D341Med (cell line): Measurements from ENCODE around the gene JADE2.

Experiments used
- DNase-seq: peaks from one replicate; pipeline ENCODE4 v3.0.0; 2012; ENCODE audit warnings: low spot score

JADE2 gene

GRCh38 chr5:134530301-134531077 lies 5.0 kb downstream of the JADE2 start:
- no peak for DNase-seq

- DNase-seq, result no peak
Observed at GRCh38 chr5:134533115-134533815, 7.8 kb downstream of the JADE2 start.

- DNase-seq, result peak; percentile 17
Observed at GRCh38 chr5:134534058-134534725, 8.7 kb downstream of the JADE2 start.

GRCh38 chr5:134534726-134535110 lies 9.2 kb downstream of the JADE2 start:
- DNase-seq, result peak; percentile 41

GRCh38 chr5:134536876-134537275 lies 11.4 kb downstream of the JADE2 start:
- DNase-seq, result no peak

- no peak for DNase-seq
Observed at GRCh38 chr5:134537297-134537696, 11.8 kb downstream of the JADE2 start.

- no peak for DNase-seq
Observed at GRCh38 chr5:134538296-134538695, 12.8 kb downstream of the JADE2 start.

GRCh38 chr5:134539732-134540131 lies 14.3 kb downstream of the JADE2 start:
- DNase-seq, result peak; percentile 10

- DNase-seq, result peak; percentile 47
Observed at GRCh38 chr5:134540747-134541733, 15.6 kb downstream of the JADE2 start.

- DNase-seq, result peak; percentile 28
Observed at GRCh38 chr5:134541736-134542376, 16.4 kb downstream of the JADE2 start.

GRCh38 chr5:134543820-134544614 lies 18.5 kb downstream of the JADE2 start:
- DNase-seq, result no peak

GRCh38 chr5:134545070-134545868 lies 19.8 kb downstream of the JADE2 start:
- no peak for DNase-seq

- DNase-seq, result no peak
Observed at GRCh38 chr5:134547066-134547465, 21.6 kb downstream of the JADE2 start.

- no peak for DNase-seq
Observed at GRCh38 chr5:134547579-134547978, 22.1 kb downstream of the JADE2 start.

GRCh38 chr5:134547999-134548658 lies 22.7 kb downstream of the JADE2 start:
- DNase-seq, result no peak

- no peak for DNase-seq
Observed at GRCh38 chr5:134549714-134550113, 24.2 kb downstream of the JADE2 start.

GRCh38 chr5:134550271-134551214 lies 25.1 kb downstream of the JADE2 start:
- DNase-seq, result no peak

- DNase-seq, result no peak
Observed at GRCh38 chr5:134551901-134552300, 26.4 kb downstream of the JADE2 start.
